HEK293 (cell line): Measurements from ENCODE around the gene CCDC87.
"Not testable (repeated sequence)": the region's sequence is repeated elsewhere in the genome, so short reads cannot be mapped to it uniquely, and the experiment has no call there.

Experiments
- CTCF ChIA-PET: fragments of 350-600 bp; formaldehyde crosslinking; extraction: SDS; loops from one replicate; lab custom pipeline; 2021; ENCODE audit warnings: antibody characterized with exemption; lab: Yijun Ruan, JAX
- POLR2A ChIA-PET: fragments of 300-600 bp; formaldehyde crosslinking; extraction: SDS; loops from one replicate; lab custom pipeline; 2020; ENCODE audit warnings: antibody characterized with exemption, inconsistent platforms; lab: Yijun Ruan, JAX
- H3K27ac ChIP-seq: fragments of 200-500 bp; sonication (Bioruptor generic); 2 replicates; pipeline ENCODE4 v1.5.1; 2014; ENCODE audit warnings: low read depth, low read length, control low read depth, inconsistent platforms; ENCODE audit errors: extremely low read depth
- H3K36me3 ChIP-seq, 2 experiments: fragments of 200-500 bp in 1 of 2; sonication (Bioruptor generic) in 1 of 2; 1 replicate in 1 of 2; 2 replicates in 1 of 2; pipeline ENCODE4 v1.5.1; 2014 to 2017; ENCODE audit warnings: inconsistent platforms in 2 of 2, low read length in 2 of 2; ENCODE audit not compliant: control insufficient read depth in 2 of 2, insufficient read depth in 1 of 2
- H3K4me1 ChIP-seq: fragments of 200-500 bp; sonication (Bioruptor generic); 2 replicates; pipeline ENCODE4 v1.5.1; 2014; ENCODE audit warnings: mild to moderate bottlenecking, low read length, inconsistent platforms; ENCODE audit not compliant: control insufficient read depth, insufficient read depth
- H3K4me3 ChIP-seq: 2 replicates; pipeline ENCODE4 v1.5.1; 2011; ENCODE audit warnings: low read depth, mild to moderate bottlenecking, control low read depth, low read length, moderate library complexity
- H3K9me3 ChIP-seq: fragments of 200-500 bp; sonication (Bioruptor generic); 2 replicates; pipeline ENCODE4 v1.5.1; 2014; ENCODE audit warnings: low read depth, low read length, inconsistent platforms; ENCODE audit not compliant: control insufficient read depth, insufficient read depth
- BCL11B ChIP-seq: fragments of 450-650 bp; formaldehyde crosslinking; IDR thresholded peaks from 2 replicates; pipeline ENCODE4 v1.5.1; 2016; ENCODE audit warnings: low read depth, missing biosample characterization, missing genetic modification characterization
- EGR2 ChIP-seq: fragments of 450-650 bp; formaldehyde crosslinking; IDR thresholded peaks from 2 replicates; pipeline ENCODE4 v1.5.1; 2016; ENCODE audit warnings: low read depth, missing biosample characterization, missing genetic modification characterization
- FEZF1 ChIP-seq: fragments of 450-650 bp; formaldehyde crosslinking; IDR thresholded peaks from 2 replicates; pipeline ENCODE4 v1.5.1; 2016; ENCODE audit warnings: missing biosample characterization, missing genetic modification characterization
- INSM2 ChIP-seq: fragments of 450-650 bp; formaldehyde crosslinking; IDR thresholded peaks from 2 replicates; pipeline ENCODE4 v1.5.1; 2016; ENCODE audit warnings: missing biosample characterization, missing genetic modification characterization
- OVOL3 ChIP-seq: fragments of 450-650 bp; formaldehyde crosslinking; IDR thresholded peaks from 2 replicates; pipeline ENCODE4 v1.5.1; 2016; ENCODE audit warnings: missing biosample characterization, missing genetic modification characterization
- SCRT1 ChIP-seq: fragments of 450-650 bp; formaldehyde crosslinking; IDR thresholded peaks from 2 replicates; pipeline ENCODE4 v1.5.1; 2016; ENCODE audit warnings: missing biosample characterization, missing genetic modification characterization, borderline replicate concordance
- SCRT2 ChIP-seq: fragments of 450-650 bp; formaldehyde crosslinking; IDR thresholded peaks from 2 replicates; pipeline ENCODE4 v1.5.1; 2016; ENCODE audit warnings: missing biosample characterization, missing genetic modification characterization
- ZBTB21 ChIP-seq: fragments of 450-650 bp; formaldehyde crosslinking; IDR thresholded peaks from 2 replicates; pipeline ENCODE4 v1.5.1; 2017; ENCODE audit warnings: missing biosample characterization, missing genetic modification characterization
- ZFHX2 ChIP-seq: fragments of 450-650 bp; formaldehyde crosslinking; conservative IDR thresholded peaks from 2 replicates; pipeline ENCODE4 v1.5.1; 2016; ENCODE audit warnings: missing biosample characterization, missing genetic modification characterization
- ZFP37 ChIP-seq: fragments of 450-650 bp; formaldehyde crosslinking; IDR thresholded peaks from 2 replicates; pipeline ENCODE4 v1.5.1; 2016; ENCODE audit warnings: missing biosample characterization, missing genetic modification characterization
- ZNF133 ChIP-seq: fragments of 450-650 bp; formaldehyde crosslinking; IDR thresholded peaks from 2 replicates; pipeline ENCODE4 v1.5.1; 2016; ENCODE audit warnings: missing biosample characterization, missing genetic modification characterization
- ZNF16 ChIP-seq: fragments of 450-650 bp; formaldehyde crosslinking; IDR thresholded peaks from 2 replicates; pipeline ENCODE4 v1.5.1; 2016; ENCODE audit warnings: low read depth, missing biosample characterization, missing genetic modification characterization
- ZNF2 ChIP-seq: fragments of 450-650 bp; formaldehyde crosslinking; IDR thresholded peaks from 2 replicates; pipeline ENCODE4 v1.5.1; 2016; ENCODE audit warnings: missing biosample characterization, missing genetic modification characterization
- ZNF335 ChIP-seq: fragments of 450-650 bp; formaldehyde crosslinking; conservative IDR thresholded peaks from 2 replicates; pipeline ENCODE4 v1.5.1; 2016; ENCODE audit warnings: missing biosample characterization, missing genetic modification characterization
- ZNF48 ChIP-seq: fragments of 450-650 bp; formaldehyde crosslinking; IDR thresholded peaks from 2 replicates; pipeline ENCODE4 v1.5.1; 2016; ENCODE audit warnings: missing biosample characterization, missing genetic modification characterization
- ZNF629 ChIP-seq: fragments of 450-650 bp; formaldehyde crosslinking; IDR thresholded peaks from 2 replicates; pipeline ENCODE4 v1.5.1; 2017; ENCODE audit warnings: missing biosample characterization, missing genetic modification characterization
- TF ChIP-seq, protein P1 (sequence below): fragments of 450-650 bp; formaldehyde crosslinking; IDR thresholded peaks from 2 replicates; pipeline ENCODE4 v1.5.1; 2017; ENCODE audit warnings: missing biosample characterization, missing genetic modification characterization
- TF ChIP-seq, protein P2 (sequence below): fragments of 450-650 bp; formaldehyde crosslinking; IDR thresholded peaks from 2 replicates; pipeline ENCODE4 v1.5.1; 2016; ENCODE audit warnings: missing biosample characterization, missing genetic modification characterization, low read depth
- TF ChIP-seq, protein P3 (sequence below): fragments of 450-650 bp; formaldehyde crosslinking; IDR thresholded peaks from 2 replicates; pipeline ENCODE4 v1.5.1; 2016; ENCODE audit warnings: missing biosample characterization, missing genetic modification characterization

The CCDC87 gene

GRCh38 chr11:66641834-66642233 lies 49.0 kb upstream of the CCDC87 start:
- ChIA-PET CTCF (interaction anchor here (0.6 to 1.7 kb wide), 2 partner anchors 63 to 158 kb away, joined by 3 read pairs; no protein-coding TSS in a partner anchor), POLR2A (interaction anchor here (0.5 to 5.9 kb wide), 3 partner anchors 25 to 48 kb away, joined by 7 to 98 read pairs (median 38); partner anchors contain the start of genes RBM14 and RBM4B)
- peak; percentile 21; the same call in 1 of the 2 replicates for TF ChIP-seq FEZF1 (tag by site-specific recombination)
- TF ChIP-seq, protein P1, sequence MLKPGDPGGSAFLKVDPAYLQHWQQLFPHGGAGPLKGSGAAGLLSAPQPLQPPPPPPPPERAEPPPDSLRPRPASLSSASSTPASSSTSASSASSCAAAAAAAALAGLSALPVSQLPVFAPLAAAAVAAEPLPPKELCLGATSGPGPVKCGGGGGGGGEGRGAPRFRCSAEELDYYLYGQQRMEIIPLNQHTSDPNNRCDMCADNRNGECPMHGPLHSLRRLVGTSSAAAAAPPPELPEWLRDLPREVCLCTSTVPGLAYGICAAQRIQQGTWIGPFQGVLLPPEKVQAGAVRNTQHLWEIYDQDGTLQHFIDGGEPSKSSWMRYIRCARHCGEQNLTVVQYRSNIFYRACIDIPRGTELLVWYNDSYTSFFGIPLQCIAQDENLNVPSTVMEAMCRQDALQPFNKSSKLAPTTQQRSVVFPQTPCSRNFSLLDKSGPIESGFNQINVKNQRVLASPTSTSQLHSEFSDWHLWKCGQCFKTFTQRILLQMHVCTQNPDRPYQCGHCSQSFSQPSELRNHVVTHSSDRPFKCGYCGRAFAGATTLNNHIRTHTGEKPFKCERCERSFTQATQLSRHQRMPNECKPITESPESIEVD (tag by site-specific recombination) = peak; percentile 24; the same call in 1 of the 2 replicates
- TF ChIP-seq INSM2 (tag by site-specific recombination) = no peak
- H3K9me3 ChIP-seq = no peaks in the 10 kb centered on the region
- H3K4me1 ChIP-seq = no peaks in the 10 kb centered on the region; the same call in 1 of the 2 replicates
- H3K4me3 ChIP-seq = peak overlapping the region; percentile 62
- peaks cover 5 to 82% of the 10 kb centered on the region in 2 experiments for H3K36me3 ChIP-seq
- no peak overlapping the region for H3K27ac ChIP-seq

- CTCF ChIA-PET, H3K27ac ChIP-seq, H3K4me1 ChIP-seq, H3K9me3 ChIP-seq: not testable (repeated sequence)
- Histone ChIP-seq H3K36me3 (peaks cover 5 to 63% of the 10 kb centered on the region in 2 experiments), H3K4me3 (peak overlapping the region; percentile 62)
- POLR2A ChIA-PET = interaction anchor here (1.1 to 5.9 kb wide), 5 partner anchors 9 to 47 kb away, joined by 3 to 98 read pairs (median 36); partner anchors contain the start of genes CCDC87, CCS, RBM14 and RBM4B
- TF ChIP-seq, protein P2, sequence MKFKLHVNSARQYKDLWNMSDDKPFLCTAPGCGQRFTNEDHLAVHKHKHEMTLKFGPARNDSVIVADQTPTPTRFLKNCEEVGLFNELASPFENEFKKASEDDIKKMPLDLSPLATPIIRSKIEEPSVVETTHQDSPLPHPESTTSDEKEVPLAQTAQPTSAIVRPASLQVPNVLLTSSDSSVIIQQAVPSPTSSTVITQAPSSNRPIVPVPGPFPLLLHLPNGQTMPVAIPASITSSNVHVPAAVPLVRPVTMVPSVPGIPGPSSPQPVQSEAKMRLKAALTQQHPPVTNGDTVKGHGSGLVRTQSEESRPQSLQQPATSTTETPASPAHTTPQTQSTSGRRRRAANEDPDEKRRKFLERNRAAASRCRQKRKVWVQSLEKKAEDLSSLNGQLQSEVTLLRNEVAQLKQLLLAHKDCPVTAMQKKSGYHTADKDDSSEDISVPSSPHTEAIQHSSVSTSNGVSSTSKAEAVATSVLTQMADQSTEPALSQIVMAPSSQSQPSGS (tag by site-specific recombination) = 0 out of 2 replicates have a peak, but pooled peaks have one; percentile 49
- 0 out of 2 replicates have a peak, but pooled peaks have one; percentile 7 for TF ChIP-seq ZBTB21 (tag by site-specific recombination)
- TF ChIP-seq ZNF629 = 0 out of 2 replicates have a peak, but pooled peaks have one; percentile 35
Measured at GRCh38 chr11:66639814-66640340, 47.0 kb upstream of the CCDC87 start.

- ChIA-PET CTCF (interaction anchor here (0.6 to 1.3 kb wide), 2 partner anchors 39 to 1611 kb away, joined by 3 to 6 read pairs; no protein-coding TSS in a partner anchor), POLR2A (interaction anchor here (0.7 to 5.9 kb wide), 13 partner anchors 10 to 568 kb away, joined by 3 to 98 read pairs (median 13); partner anchors contain the start of genes ACTN3, CCDC87, CCS and DPP3)
- H3K9me3 ChIP-seq = no peaks in the 10 kb centered on the region
- H3K4me3 ChIP-seq = peak overlapping the region; percentile 62
- H3K27ac ChIP-seq = peak overlapping the region; percentile 68
- no peak for TF ChIP-seq ZNF48 (tag by site-specific recombination)
- TF ChIP-seq OVOL3 (tag by site-specific recombination) = no peak
- peak; percentile 38; the same call in 1 of the 2 replicates for TF ChIP-seq EGR2 (tag by site-specific recombination)
- peak; percentile 52 for TF ChIP-seq ZFHX2 (tag by site-specific recombination)
- 0 out of 2 replicates have a peak, but pooled peaks have one; percentile 40 for TF ChIP-seq ZNF335
- TF ChIP-seq, protein P3, sequence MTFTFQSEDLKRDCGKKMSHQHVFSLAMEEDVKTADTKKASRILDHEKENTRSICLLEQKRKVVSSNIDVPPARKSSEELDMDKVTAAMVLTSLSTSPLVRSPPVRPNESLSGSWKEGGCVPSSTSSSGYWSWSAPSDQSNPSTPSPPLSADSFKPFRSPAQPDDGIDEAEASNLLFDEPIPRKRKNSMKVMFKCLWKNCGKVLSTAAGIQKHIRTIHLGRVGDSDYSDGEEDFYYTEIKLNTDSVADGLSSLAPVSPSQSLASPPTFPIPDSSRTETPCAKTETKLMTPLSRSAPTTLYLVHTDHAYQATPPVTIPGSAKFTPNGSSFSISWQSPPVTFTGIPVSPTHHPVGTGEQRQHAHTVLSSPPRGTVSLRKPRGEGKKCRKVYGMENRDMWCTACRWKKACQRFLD (tag by site-specific recombination) = no peak
- TF ChIP-seq SCRT2 = peak; percentile 93
- TF ChIP-seq ZNF16 = no peak
- TF ChIP-seq SCRT1 (tag by site-specific recombination) = peak; percentile 52; the same call in 1 of the 2 replicates
- 0 out of 2 replicates have a peak, but pooled peaks have one; percentile 1 for TF ChIP-seq ZNF2 (tag by site-specific recombination)
- TF ChIP-seq BCL11B (tag by site-specific recombination) = no peak
- TF ChIP-seq ZBTB21 (tag by site-specific recombination) = 0 out of 2 replicates have a peak, but pooled peaks have one; percentile 5
- no peak for TF ChIP-seq ZFP37 (tag by site-specific recombination)
- no peak for TF ChIP-seq ZNF133 (tag by site-specific recombination)
- TF ChIP-seq, all 188 proteins: peak for 7
- H3K36me3 ChIP-seq = peaks cover 5 to 62% of the 10 kb centered on the region in 2 experiments
- H3K4me1 ChIP-seq = no peaks in the 10 kb centered on the region; the same call in 1 of the 2 replicates
Measured at GRCh38 chr11:66639066-66639813, 46.4 kb upstream of the CCDC87 start.
